GM21619 (cell line): ENCODE results near the gene PLD4.
"Not testable (repeated sequence)": the region's sequence is repeated elsewhere in the genome, so short reads cannot be mapped to it uniquely, and the experiment has no call there.

Experiments used
- ATAC-seq: cut with Tn5 transposase; IDR thresholded peaks from one replicate; pipeline ENCODE4 v1.9.1; 2021; ENCODE audit not compliant: unreplicated experiment

Gene PLD4, protein sequence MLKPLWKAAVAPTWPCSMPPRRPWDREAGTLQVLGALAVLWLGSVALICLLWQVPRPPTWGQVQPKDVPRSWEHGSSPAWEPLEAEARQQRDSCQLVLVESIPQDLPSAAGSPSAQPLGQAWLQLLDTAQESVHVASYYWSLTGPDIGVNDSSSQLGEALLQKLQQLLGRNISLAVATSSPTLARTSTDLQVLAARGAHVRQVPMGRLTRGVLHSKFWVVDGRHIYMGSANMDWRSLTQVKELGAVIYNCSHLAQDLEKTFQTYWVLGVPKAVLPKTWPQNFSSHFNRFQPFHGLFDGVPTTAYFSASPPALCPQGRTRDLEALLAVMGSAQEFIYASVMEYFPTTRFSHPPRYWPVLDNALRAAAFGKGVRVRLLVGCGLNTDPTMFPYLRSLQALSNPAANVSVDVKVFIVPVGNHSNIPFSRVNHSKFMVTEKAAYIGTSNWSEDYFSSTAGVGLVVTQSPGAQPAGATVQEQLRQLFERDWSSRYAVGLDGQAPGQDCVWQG

DNA sequence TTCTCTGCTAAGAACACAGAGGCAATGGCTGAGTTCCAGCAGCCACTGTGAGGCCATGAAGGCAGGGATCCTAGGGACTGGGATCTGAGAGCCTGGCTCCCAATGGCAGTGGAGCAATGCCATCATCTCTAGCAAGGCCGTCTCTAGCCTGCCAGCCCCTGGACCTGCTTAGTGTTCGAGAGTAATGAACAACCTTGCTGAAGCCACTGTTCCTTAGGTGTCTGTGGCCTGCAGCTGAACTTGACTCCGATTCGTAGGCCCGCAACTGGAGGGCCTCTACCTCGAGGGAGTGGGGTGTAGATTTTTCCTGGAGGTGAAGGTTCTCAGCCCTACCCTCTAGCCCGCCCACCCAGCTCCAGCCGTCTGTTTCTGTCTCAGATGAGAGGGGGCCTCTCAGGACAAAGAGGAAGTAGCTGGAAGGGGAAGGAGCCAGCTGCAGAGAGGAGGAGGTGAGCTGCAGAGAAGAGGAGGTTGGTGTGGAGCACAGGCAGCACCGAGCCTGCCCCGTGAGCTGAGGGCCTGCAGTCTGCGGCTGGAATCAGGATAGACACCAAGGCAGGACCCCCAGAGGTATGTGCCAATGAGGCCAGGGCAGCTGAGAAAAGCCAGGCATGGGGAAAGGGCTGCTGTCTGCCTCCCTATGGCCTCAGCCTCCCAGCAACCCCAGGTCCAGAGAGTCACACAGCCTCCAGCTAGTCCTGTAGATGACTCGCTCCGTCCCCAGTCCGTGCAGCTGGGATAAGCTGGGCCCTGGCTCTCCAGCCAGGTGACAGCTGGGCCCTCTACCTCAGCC, at the start of gene PLD4:
TSS of gene PLD4 (plus strand) at position 459 of the 793 bp plus-strand sequence. CDS start 2,262 bp downstream, outside the sequence.
- no peak for ATAC-seq

DNA sequence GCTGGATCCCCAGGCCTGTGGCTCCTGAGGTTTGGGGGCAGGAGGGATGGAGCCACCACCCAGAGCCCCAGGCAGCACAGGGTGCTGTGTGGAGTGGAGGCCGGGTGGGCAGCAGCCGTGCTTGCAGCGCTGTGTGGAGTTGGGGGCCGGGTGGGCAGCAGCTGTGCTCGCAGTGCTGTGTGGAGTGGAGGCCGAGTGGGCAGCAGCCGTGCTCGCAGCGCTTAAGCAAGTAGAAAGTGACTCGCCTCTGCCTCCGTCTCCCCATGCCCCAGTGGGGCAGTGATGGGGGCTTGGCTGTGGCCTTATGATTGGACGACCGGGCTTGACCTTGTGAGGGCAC, 49.3 kb upstream of the PLD4 start:
- ATAC-seq = no peak

DNA sequence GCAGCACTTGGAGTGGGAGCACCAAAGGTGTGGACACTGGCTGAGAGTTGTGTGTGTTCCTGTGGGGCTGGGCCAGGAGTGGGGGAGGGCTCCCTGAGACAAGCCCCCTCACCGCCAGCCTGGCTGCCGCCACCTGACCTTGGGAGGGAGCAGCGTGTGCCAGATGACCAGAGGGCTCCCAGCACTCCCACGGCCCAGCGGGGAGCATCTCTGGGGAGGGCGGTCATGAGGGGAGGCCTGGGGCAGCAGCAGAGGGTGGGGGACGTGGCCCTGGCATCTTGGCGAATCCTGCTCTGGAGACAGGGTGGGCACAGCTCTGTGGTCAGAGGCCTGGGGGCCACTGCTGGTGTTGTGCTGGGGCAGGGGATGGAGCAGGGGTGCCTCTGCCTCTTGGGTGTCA, 48.9 kb upstream of the PLD4 start:
- no peak for ATAC-seq

DNA sequence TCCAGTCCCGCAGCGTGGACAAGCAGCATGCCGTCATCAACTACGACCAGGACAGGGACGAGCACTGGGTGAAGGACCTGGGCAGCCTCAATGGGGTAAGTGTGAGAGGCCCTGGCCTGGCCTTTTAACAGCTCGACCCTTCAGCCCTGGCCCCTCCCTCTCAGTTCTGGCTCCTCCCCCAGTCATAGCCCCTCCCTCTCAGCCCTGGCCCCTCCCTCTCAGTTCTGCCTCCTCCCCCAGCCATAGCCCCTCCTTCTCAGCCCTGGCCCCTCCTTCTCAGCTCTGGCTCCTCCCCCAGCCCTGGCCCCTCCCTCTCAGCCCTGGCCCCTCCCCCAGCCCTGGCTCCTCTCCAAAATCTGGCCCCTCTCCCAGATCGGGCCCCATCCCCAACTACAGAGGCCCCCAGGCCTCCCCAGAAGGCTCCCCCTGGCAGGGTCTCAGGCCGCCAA, 48.4 kb upstream of the PLD4 start:
- ATAC-seq = no peak

DNA sequence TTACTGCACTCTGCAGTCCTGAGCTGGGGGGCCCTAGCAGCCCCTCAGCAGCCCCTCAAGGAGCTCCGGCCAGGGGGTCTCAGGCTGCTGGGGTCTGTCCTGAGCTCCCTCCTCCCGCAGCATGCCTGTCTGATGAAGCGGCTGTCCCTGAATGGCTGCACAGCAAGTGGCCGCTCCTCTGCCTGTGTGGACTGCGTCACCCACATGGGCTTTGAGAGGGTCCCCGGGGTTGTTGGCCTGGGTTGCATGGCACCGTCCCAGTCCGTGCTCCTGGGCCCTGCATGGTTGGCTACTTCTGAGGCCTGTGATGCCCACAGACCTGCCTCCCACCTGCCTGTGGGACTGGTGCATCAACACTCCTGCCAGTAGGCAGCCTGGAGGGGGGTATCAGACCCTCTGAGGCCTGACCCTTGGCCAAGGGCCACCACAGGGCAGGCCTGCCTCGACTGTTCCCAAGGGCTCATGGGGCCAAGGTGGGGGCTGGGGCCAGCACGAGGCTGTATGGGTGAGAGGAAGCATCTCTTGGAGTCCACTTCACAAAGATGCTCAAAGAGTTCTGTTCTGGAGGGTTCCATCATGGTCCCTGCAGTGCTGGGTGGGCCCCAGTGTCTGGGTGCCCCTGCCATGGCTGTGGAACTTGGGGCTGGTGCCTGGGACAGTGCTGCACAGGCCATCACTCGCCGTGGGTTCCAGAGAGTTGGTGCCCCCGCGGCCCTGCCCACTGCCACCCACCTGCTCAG, 47.4 kb upstream of the PLD4 start:
- no peak for ATAC-seq

DNA sequence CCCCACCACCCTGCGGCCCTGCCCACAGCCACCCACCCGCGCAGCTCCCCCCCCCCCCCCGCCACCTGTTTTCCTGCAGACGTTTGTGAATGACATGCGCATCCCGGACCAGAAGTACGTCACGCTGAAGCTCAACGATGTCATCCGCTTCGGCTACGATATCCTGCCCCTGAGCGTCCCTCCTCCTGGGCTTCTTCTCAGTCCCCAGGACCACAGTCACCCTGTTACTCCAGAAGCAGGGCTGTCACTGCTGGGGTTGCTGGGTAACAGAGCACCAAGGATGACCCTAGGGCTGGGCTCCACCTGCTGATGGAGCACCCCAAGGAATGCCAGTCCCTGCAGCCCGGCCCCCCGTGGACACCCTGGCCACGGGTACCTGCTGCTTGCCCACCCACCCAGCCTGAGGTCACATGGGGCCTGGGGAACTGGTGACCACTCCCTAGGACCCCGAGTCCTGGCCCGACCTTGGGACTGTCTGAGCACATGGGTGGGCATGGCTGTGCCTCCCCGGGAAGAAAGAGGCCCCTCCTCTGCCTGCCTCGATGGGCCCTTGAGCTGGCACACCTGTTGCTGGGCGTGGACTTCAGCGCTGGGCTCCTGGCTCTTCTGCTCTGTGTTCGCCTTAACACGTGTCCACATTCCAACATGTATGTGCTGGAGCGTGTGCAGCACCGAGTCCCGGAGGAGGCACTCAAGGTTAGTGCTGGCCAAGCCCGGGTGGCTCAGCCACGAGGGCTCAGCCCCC, 46.7 kb upstream of the PLD4 start:
- ATAC-seq = no peak

DNA sequence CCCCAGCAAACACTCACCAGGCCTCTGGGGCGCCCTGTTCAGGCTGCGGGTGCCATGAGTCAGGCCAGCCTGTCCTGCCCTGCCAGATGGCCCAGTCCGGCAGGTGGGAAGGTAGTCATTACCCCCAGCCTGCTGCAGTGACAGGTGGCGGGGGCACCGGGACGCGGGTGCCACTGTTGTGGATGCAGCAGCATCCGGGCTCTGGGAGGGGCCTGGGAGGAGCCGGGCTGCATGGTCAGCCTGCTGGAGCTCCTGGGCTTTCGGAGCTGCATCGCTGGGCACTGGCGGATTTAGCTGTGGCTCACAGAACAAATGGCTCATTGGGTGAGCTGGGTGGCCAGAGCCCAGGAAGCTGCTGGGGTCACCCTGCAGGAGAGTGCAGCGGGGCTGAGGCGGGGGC, 46.1 kb upstream of the PLD4 start:
- no peak for ATAC-seq

DNA sequence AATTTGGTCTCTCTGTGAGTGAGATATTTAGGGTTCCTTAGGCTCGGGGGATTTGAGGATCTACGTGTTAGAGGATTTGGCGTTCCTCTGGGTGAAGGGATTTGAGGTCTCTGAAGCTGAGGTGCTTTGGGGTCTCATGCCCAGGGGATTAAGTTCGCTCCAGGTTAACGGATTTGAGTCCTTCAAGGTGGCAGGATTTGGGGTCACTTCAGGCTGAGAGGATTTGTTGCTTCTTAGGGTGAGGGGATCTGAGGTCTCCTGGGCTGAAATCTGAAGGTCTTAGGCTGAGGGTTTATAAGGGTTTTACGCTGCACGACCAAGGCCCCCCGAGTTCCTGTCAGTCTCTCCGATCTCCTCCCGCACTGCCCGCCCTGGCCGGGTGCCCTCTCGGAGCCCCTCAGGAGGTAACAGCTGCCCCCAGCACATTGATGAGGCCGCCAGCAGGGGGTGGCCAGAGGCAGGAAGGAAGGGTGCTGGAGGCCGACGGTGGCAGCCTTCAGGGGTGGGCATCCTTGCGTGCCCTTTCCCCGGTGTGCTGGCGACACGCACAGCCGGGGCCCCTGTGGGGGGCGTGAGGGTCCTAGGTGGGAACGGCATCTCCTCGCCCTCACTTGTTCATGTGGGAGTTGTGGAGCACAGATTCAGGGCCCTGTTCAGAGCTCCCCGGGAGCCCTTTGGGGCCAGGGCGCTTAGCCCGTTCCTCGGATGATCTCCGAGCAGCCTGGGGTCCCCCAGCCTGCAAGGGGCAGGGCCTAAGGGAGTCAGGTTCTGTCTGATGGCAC, 45.3 kb upstream of the PLD4 start:
- no peak for ATAC-seq

DNA sequence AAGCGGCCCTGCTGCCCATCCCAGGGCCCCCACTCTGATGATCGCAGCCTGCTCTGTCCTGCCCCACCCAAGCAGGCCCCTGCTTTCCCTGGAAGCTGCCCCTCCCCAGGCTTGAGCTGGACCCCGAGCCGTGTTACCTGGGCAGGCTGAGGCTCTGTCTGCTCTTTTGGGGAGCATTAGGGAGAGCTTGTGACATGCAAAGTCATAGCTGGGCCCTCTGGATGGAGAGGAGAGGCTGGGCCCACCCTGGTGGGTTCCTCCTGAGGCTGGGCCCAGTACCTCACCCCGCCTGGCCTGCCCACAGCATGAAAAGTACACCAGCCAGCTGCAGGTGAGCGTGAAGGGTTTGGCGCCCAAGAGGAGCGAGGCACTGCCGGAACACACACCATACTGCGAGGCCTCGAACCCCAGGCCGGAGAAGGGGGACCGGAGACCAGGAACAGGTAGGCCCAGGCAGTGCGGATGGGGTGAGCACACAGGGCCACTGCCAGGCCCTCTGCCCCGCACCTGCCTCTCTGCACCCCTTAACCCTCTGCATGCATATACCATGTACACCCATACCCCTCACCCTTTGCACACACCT, 44.6 kb upstream of the PLD4 start:
- no peak for ATAC-seq

DNA sequence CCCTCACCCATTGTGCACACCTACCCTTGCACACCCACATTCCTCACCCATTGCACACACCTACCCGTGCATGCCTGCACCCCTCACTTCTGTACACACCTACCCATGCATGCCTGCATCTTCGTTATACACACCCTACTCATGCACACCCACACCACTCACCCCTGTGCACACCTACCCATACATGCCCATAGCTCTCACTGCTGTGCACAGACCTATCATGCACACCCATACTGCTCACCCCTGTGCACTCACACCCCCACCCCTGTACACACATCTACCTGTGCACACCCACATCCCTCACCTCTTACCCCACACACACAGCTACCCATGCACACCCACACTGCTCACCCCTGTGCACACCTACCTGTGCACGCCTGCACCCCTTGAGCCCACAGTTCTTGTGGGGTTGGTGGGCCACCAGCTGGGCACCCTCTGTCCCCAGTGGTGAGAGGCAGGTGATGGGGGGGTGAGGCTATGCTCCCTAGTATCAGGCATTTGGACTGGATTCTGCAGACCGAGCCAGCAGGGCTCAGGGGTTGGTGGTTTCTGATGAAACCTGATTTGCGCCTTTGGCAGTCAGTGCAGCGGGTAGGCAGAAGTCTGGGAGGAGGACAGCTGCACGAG, 44.0 kb upstream of the PLD4 start:
- ATAC-seq = no peak

DNA sequence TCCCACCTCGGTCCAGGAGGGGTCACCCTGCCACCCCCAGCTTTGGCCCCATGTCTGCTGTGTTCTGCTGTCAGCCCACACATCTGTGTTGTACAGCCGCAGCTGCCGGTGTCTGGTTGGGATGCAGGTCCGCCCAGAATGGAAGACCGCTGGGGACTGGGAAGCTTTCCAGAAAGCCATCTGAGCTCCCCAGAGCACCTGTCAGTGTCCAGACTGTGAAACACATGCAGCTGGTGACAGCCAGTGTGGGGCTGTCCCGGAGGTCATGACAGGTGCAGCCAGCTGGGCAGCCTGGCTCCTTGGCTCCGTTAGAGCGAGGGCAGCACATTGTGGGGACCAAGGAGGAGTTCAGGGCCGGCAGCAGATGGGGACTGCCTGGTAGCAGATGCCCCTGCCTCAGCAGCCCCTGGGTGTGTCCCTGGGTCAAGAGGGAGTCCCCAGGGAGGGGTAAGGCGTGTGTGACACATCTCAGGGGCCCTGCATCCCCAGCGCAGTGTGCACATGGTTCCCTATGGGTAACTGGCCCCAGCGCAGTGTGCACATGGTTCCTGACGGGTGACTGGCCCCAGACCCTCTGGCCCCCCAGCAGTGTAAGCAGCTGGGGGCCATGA, 43.2 kb upstream of the PLD4 start:
- ATAC-seq = no peak

DNA sequence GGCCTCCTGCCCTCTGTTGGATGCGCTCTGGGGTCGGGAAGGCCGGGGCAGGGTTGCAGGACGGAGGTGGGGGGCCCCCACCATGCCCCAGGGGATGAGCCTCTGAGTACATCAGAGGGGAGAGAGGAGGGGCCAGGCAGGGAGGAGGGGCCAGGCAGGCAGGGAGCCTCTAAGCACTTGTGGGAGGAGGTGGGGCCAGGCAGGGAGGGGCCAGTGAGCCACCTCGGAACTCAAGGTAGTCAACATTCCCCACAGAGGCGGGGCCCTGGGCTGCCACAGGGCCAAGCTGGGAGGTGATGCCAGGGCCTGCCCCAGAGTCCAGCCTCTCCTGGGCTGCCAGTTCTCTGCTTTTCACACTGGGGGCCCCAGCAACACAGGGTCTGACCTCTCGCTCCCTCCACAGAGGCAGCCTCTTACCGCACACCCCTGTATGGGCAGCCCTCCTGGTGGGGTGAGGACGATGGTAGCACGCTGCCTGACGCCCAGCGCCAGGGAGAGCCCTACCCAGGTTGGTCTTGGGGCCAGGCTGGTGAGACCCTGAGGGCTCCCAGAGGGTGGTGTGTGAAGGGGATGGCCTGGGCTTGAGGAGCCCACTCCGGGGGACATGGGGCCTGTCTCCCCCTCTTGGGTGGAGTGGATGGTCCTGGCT, 42.2 kb upstream of the PLD4 start:
- no peak for ATAC-seq

DNA sequence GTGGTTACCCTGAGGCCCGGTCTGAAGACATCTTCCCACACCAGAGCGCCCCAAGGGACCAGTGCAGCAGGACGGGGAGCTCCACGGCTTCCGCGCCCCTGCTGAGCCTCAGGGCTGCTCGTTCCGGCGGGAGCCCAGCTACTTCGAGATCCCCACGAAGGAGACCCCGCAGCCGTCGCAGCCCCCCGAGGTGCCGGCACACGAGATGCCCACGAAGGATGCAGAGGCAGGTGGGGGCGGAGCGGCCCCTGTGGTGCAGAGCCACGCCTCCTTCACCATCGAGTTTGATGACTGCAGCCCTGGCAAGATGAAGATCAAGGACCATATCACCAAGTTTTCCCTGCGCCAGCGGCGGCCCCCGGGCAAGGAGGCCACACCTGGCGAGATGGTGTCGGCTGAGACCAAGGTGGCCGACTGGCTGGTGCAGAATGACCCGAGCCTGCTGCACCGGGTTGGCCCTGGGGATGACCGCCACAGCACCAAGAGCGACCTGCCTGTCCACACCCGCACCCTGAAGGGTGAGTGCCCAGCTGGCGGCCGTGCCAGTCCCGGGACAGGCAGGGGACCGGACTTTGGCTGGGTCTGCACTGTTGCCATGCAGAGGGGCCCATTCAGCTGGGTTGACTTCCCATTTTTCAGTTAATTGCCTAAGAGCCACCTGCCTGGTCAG, 41.6 kb upstream of the PLD4 start:
- ATAC-seq = no peak

DNA sequence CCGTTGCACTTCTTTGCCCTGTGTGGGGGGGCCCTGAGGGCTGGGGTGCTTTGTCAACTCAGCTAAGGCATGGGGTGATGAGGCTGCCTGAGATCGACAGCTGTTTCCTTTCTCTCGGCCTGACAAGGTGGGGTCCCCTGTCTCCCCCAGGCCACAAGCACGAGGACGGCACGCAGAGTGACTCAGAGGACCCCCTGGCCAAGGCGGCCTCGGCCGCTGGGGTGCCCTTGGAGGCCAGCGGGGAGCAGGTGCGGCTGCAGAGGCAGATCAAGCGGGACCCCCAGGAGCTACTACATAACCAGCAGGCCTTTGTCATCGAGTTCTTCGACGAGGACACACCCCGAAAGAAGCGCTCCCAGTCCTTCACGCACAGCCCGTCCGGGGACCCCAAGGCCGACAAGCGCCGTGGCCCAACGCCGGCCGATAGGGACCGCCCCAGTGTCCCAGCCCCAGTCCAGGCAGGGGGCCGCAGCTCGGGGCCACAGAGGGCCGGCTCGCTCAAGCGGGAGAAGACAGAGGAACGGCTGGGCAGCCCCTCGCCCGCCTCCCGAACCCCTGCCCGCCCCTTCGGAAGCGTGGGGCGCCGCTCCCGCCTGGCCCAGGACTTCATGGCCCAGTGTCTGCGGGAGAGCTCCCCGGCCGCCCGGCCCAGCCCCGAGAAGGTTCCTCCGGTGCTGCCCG, 40.9 kb upstream of the PLD4 start:
- no peak for ATAC-seq

DNA sequence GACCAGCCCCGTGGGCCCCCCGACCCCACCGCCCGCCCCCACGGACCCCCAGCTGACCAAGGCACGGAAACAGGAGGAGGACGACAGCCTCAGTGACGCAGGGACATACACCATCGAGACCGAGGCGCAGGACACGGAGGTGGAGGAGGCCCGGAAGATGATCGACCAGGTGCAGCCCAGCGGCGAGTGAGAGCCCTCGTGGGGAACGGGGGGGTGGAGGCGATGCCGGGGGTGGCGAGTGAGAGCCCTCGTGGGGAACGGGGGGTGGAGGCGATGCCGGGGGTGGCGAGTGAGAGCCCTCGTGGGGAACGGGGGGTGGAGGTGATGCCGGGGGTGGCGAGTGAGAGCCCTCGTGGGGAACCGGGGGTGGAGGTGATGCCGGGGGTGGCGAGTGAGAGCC, 40.3 kb upstream of the PLD4 start:
- ATAC-seq = not testable (repeated sequence)

DNA sequence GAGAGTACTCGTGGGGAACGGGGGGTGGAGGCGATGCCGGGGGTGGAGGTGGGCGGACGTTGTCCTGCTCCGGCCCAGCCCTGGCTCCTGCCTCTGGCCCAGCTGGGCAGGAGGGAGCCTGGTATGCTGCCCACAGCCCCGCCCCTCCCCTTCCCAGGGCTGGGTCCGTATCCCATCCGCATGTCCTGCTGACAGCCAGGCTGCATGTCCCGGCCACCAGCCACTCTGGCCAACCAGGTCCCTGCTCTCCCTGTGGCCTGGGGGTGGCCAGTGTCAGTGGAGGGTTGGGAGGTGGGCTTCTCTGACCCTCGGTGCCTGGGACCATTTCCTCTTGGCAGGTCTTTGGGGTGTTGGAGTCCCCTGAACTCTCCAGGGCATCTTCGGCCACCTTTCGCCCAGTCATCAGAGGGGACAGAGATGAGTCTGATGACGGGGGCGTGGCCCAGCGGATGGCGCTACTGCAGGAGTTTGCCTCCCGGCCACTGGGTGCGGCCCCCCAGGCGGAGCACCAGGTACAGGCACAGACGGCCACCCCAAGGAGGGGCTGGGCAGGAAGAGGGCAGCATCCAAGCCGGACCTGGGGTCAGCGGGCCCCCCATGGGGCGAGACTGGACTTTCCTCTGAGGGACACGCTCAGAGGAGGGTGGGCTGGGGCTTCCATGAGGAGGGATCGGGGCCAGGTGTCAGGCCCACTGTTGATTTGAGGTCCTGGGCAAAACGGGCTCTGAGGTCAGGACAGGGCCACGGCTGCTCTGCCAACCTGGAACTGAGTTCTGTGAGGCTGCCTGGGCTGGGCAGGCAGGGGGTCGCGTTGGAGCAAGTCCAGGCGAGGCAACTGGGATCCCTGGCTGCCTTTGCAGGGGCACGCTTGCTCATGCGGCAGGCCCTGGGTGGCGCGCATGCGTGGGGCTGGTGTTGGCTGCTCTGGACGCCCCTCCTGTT, 39.4 kb upstream of the PLD4 start:
- no peak for ATAC-seq
